NK-92 (cell line): Measurements from ENCODE around the gene REG1A.

Source experiments
- DNase-seq: peaks from one replicate; lab custom pipeline; 2025; ENCODE audit not compliant: unreplicated experiment; lab: John Stamatoyannopoulos, UW

REG1A gene

GRCh38 chr2:79124907-79125720, 4.8 kb downstream of the REG1A start:
- no peak for DNase-seq

GRCh38 chr2:79125721-79125985, 5.4 kb downstream of the REG1A start:
- DNase-seq, result no peak

- no peak for DNase-seq
Measured at GRCh38 chr2:79128406-79128805, 8.1 kb downstream of the REG1A start.

- no peak for DNase-seq
Measured at GRCh38 chr2:79129260-79129659, 9.0 kb downstream of the REG1A start.

- no peak for DNase-seq
Measured at GRCh38 chr2:79129804-79130203, 9.5 kb downstream of the REG1A start.

GRCh38 chr2:79131687-79132086, 11.4 kb downstream of the REG1A start:
- no peak for DNase-seq

- DNase-seq, result no peak
Measured at GRCh38 chr2:79138385-79138784, 18.1 kb downstream of the REG1A start.

GRCh38 chr2:79139423-79139822, 19.1 kb downstream of the REG1A start:
- DNase-seq, result no peak

GRCh38 chr2:79155826-79156476, 35.7 kb downstream of the REG1A start:
- no peak for DNase-seq

- no peak for DNase-seq
Measured at GRCh38 chr2:79159030-79159429, 38.7 kb downstream of the REG1A start.

GRCh38 chr2:79159653-79160052, 39.4 kb downstream of the REG1A start, which contains the start of gene REG3A:
Gene REG3A, minus strand, starts transcription at chr2:79159753. Its CDS starts 348 bp downstream, at chr2:79159405.
- DNase-seq, result no peak

GRCh38 chr2:79162132-79162531, 41.8 kb downstream of the REG1A start:
- no peak for DNase-seq

GRCh38 chr2:79162801-79163200, 42.5 kb downstream of the REG1A start:
- no peak for DNase-seq

- no peak for DNase-seq
Measured at GRCh38 chr2:79171348-79171958, 51.2 kb downstream of the REG1A start.
